Suprapubic skin (tissue), 4 donors: ENCODE measurements around the gene GCNT4. TPM values are rescaled to one million over a fixed set of nuclear protein-coding genes. Genes with fewer than 3 reads are reported as not detected.

Source experiments
- DNase-seq, 2 donors: peaks; one replicate each; pipeline ENCODE4 v3.0.0-alpha.2; 2019; ENCODE audit warnings: low spot score in 2 of 2
- H3K27ac ChIP-seq: fragments of 200-600 bp; sonication (generic); one replicate; pipeline ENCODE4 v1.5.1; 2019
- H3K27me3 ChIP-seq: fragments of 200-600 bp; sonication (generic); one replicate; pipeline ENCODE4 v1.5.1; 2019
- H3K36me3 ChIP-seq: fragments of 200-600 bp; sonication (generic); one replicate; pipeline ENCODE4 v1.5.1; 2019
- H3K4me1 ChIP-seq: fragments of 200-600 bp; sonication (generic); one replicate; pipeline ENCODE4 v1.5.1; 2019
- H3K4me3 ChIP-seq: fragments of 200-600 bp; sonication (generic); one replicate; pipeline ENCODE4 v1.5.1; 2019; ENCODE audit warnings: mild to moderate bottlenecking
- H3K9me3 ChIP-seq: fragments of 200-600 bp; sonication (generic); one replicate; pipeline ENCODE4 v1.5.1; 2019
- CTCF ChIP-seq, 2 donors: fragments of 200-600 bp in 1 of 2; fragments of 450-650 bp in 1 of 2; sonication (generic) in 1 of 2; IDR thresholded peaks; one replicate each; pipeline ENCODE4 v1.5.1; 2016 to 2019; ENCODE audit warnings: antibody characterized with exemption in 2 of 2, mild to moderate bottlenecking in 1 of 2, moderate library complexity in 1 of 2
- EP300 ChIP-seq: sonication (generic); formaldehyde crosslinking; IDR thresholded peaks from one replicate; pipeline ENCODE4 v1.6.1; 2017; ENCODE audit warnings: antibody characterized with exemption
- POLR2A ChIP-seq, 2 donors: fragments of 450-650 bp; IDR thresholded peaks; one replicate each; pipeline ENCODE4 v1.6.1; 2017; ENCODE audit warnings: antibody characterized with exemption in 2 of 2, mild to moderate bottlenecking in 2 of 2, moderate library complexity in 2 of 2
- POLR2AphosphoS5 ChIP-seq, 3 donors: sonication (generic); formaldehyde crosslinking; IDR thresholded peaks; one replicate each; pipeline ENCODE4 v1.6.1; 2017; ENCODE audit warnings: antibody characterized with exemption in 3 of 3
- WGBS: methylation state at CpG from one replicate; pipeline ENCODE4 v1.1.5; 2018; 5-methylcytosine and 5-hydroxymethylcytosine counted together
- total RNA-seq, 4 donors: library from RNA; depleted of rRNA; stranded (reverse); fragments of >200 nt; gene quantifications; one replicate each; pipeline ENCODE4 v1.1.0, GENCODE V29; 2016

The GCNT4 gene
- total RNA-seq, 4 donors from 2014 or later, result 1.7 to 4.3 (median 3.4) TPM

- Histone ChIP-seq H3K27ac (no peak overlapping the region), H3K9me3 (peaks cover 4% of the 10 kb centered on the region), H3K36me3 (no peaks in the 10 kb centered on the region), H3K4me1 (no peaks in the 10 kb centered on the region), H3K4me3 (no peak overlapping the region), H3K27me3 (no peaks in the 10 kb centered on the region)
- 71% methylated on average over 3 of the region's 3 CpGs for WGBS
- no peak for DNase-seq
- TF ChIP-seq EP300 (no peak), POLR2AphosphoS5 (IDR thresholded peaks at IDR 0.05) (no peak)
Measured at GRCh38 chr5:75016896-75017295, 35.5 kb downstream of the GCNT4 start.

GRCh38 chr5:75012748-75013147 is 39.6 kb downstream of the GCNT4 start:
- DNase-seq, result no peak
- Histone ChIP-seq H3K4me3 (no peak overlapping the region), H3K27me3 (no peaks in the 10 kb centered on the region), H3K27ac (no peak overlapping the region), H3K4me1 (no peaks in the 10 kb centered on the region), H3K9me3 (peaks cover 4% of the 10 kb centered on the region), H3K36me3 (no peaks in the 10 kb centered on the region)
- WGBS, result 100% methylated on average over 1 of the region's 1 CpG
- no peak for TF ChIP-seq CTCF (IDR thresholded peaks at IDR 0.05)

- H3K9me3 ChIP-seq, result peaks cover 4% of the 10 kb centered on the region
Measured at GRCh38 chr5:75010838-75011237, 41.5 kb downstream of the GCNT4 start.

GRCh38 chr5:75009556-75010345 is 42.6 kb downstream of the GCNT4 start:
- Histone ChIP-seq H3K27ac (no peak overlapping the region), H3K4me3 (no peak overlapping the region), H3K9me3 (peaks cover 4% of the 10 kb centered on the region), H3K36me3 (no peaks in the 10 kb centered on the region), H3K27me3 (no peaks in the 10 kb centered on the region), H3K4me1 (no peaks in the 10 kb centered on the region)
- WGBS, result 68% methylated on average over 7 of the region's 7 CpGs
- TF ChIP-seq POLR2A (IDR thresholded peaks at IDR 0.05) (no peak), CTCF (IDR thresholded peaks at IDR 0.05) (no peak), EP300 (no peak), POLR2AphosphoS5 (IDR thresholded peaks at IDR 0.05) (no peak)
- DNase-seq, result no peak

More at GRCh38 chr5:75010838-75011237, 41.5 kb downstream of the GCNT4 start:
- DNase-seq, result no peak
- no peaks in the 10 kb centered on the region for H3K4me1 ChIP-seq
- H3K36me3 ChIP-seq, result no peaks in the 10 kb centered on the region
- no peak for TF ChIP-seq CTCF (IDR thresholded peaks at IDR 0.05)
- no peaks in the 10 kb centered on the region for H3K27me3 ChIP-seq
- no peak overlapping the region for H3K4me3 ChIP-seq
- no peak overlapping the region for H3K27ac ChIP-seq

- no peak for TF ChIP-seq CTCF (IDR thresholded peaks at IDR 0.05)
- TF ChIP-seq EP300, result no peak
- TF ChIP-seq POLR2AphosphoS5 (IDR thresholded peaks at IDR 0.05), result no peak
- TF ChIP-seq POLR2A (IDR thresholded peaks at IDR 0.05), result no peak
- H3K27ac ChIP-seq, result no peak overlapping the region
- no peaks in the 10 kb centered on the region for H3K4me1 ChIP-seq
- H3K9me3 ChIP-seq, result no peaks in the 10 kb centered on the region
- no peaks in the 10 kb centered on the region for H3K36me3 ChIP-seq
- no peak overlapping the region for H3K4me3 ChIP-seq
- 70% methylated on average over 10 of the region's 10 CpGs for WGBS
- no peaks in the 10 kb centered on the region for H3K27me3 ChIP-seq
- DNase-seq, result no peak
Measured at GRCh38 chr5:75006865-75007822, 45.2 kb downstream of the GCNT4 start.
